Nephron progenitor cell (in vitro differentiated cells): ENCODE data around the gene FRMD1.

Source experiments
- DNase-seq: peaks from one replicate; pipeline ENCODE4 v3.0.0; 2021
- H3K27ac Mint-ChIP-seq: 2 replicates; pipeline ENCODE4 v1.8.0; 2021; ENCODE audit warnings: mild to moderate bottlenecking, moderate library complexity, mixed read lengths
- H3K27me3 Mint-ChIP-seq: 2 replicates; pipeline ENCODE4 v1.8.0; 2021; ENCODE audit warnings: mild to moderate bottlenecking, low read depth, mixed read lengths; ENCODE audit not compliant: poor library complexity
- H3K36me3 Mint-ChIP-seq: 2 replicates; pipeline ENCODE4 v1.8.0; 2021; ENCODE audit warnings: low read depth, mixed read lengths
- H3K4me1 Mint-ChIP-seq: 2 replicates; pipeline ENCODE4 v1.8.0; 2021; ENCODE audit warnings: mixed read lengths
- H3K4me3 Mint-ChIP-seq: 2 replicates; pipeline ENCODE4 v1.8.0; 2021; ENCODE audit warnings: mild to moderate bottlenecking, moderate library complexity, mixed read lengths
- H3K9me3 Mint-ChIP-seq: 2 replicates; pipeline ENCODE4 v1.8.0; 2021; ENCODE audit warnings: mild to moderate bottlenecking, moderate library complexity, mixed read lengths
- TF ChIP-seq, protein P1 (sequence below): fragments of 200-600 bp; sonication (generic); IDR thresholded peaks from 2 replicates; pipeline ENCODE4 v1.5.0; 2021; ENCODE audit warnings: antibody characterized with exemption

FRMD1 gene

DNA sequence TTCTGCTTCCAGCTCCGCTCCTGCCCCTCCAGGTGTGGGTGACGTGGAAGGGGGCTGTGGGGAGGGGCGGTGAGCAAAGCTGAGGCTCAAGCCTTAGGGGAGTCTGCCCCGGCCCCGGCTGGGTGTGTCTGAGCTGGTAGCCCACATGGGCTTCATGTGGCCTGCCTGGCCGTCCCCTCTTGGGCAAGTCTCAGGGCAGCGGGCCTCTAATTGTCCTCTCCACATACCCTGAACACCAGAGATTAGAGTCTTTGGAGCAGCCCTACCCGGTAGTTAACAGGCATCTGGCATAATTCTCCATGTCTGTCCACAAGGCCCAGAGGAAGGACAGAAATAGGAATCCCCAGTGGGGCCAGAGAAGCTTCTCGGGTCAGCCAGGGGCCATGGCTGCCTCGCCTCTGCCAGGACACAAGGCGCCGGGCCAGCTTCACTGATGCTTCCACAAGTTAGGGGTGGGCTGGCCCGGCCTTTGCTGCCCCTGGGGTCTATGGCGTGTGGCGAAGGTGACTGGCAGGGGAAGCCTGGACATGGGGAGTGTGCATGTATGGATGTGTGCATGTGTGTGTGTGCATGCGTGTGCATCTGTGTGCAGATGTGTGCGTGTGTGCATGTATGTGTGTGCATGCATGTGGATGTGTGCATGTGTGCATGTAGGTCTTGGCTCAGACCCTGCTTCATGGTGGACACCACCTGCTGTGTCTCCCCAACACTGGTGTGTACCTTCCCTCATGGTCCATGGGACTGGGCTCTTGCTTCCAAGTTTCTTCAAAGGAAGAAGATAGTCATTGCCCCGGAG, 24.0 kb downstream of the FRMD1 start:
- no peak for DNase-seq
- Mint-ChIP-seq H3K27me3 (peaks cover 9% of the 10 kb centered on the region), H3K36me3 (no peaks in the 10 kb centered on the region), H3K4me1 (peaks cover 29% of the 10 kb centered on the region), H3K27ac (no peak overlapping the region), H3K9me3 (no peaks in the 10 kb centered on the region), H3K4me3 (no peak overlapping the region)
- TF ChIP-seq, protein P1, sequence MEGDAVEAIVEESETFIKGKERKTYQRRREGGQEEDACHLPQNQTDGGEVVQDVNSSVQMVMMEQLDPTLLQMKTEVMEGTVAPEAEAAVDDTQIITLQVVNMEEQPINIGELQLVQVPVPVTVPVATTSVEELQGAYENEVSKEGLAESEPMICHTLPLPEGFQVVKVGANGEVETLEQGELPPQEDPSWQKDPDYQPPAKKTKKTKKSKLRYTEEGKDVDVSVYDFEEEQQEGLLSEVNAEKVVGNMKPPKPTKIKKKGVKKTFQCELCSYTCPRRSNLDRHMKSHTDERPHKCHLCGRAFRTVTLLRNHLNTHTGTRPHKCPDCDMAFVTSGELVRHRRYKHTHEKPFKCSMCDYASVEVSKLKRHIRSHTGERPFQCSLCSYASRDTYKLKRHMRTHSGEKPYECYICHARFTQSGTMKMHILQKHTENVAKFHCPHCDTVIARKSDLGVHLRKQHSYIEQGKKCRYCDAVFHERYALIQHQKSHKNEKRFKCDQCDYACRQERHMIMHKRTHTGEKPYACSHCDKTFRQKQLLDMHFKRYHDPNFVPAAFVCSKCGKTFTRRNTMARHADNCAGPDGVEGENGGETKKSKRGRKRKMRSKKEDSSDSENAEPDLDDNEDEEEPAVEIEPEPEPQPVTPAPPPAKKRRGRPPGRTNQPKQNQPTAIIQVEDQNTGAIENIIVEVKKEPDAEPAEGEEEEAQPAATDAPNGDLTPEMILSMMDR = no peak

DNA sequence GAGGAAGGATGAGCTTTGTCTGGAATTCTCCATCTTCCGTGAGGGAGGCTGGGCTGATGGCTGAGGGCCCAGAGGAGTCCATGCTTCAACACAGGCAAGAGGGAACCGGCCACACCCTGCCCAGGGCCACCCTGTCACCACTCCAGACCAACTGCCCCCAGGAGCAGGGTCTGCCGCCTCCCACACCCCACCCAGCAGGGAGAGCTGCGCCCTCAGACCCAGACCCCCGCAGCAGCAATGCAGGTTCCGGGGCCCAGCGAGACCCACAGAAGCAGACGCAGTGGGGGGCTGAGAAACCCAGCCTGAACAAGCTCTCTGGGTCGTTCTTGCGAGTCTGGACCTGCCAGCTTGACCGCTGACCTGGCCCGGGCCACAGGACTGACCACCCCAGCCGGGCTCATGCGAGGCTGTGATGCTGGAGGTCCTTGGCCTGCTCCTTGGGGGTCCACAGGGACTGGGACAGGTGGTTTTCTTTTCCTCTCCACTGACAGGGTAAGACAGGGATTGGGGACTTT, 25.0 kb downstream of the FRMD1 start:
- TF ChIP-seq, protein P1 = no peak
- H3K27ac Mint-ChIP-seq = no peak overlapping the region
- H3K36me3 Mint-ChIP-seq = no peaks in the 10 kb centered on the region
- H3K4me1 Mint-ChIP-seq = peaks cover 38% of the 10 kb centered on the region
- H3K4me3 Mint-ChIP-seq = no peak overlapping the region
- no peaks in the 10 kb centered on the region for H3K9me3 Mint-ChIP-seq
- DNase-seq = no peak
- peaks cover 9% of the 10 kb centered on the region for H3K27me3 Mint-ChIP-seq

DNA sequence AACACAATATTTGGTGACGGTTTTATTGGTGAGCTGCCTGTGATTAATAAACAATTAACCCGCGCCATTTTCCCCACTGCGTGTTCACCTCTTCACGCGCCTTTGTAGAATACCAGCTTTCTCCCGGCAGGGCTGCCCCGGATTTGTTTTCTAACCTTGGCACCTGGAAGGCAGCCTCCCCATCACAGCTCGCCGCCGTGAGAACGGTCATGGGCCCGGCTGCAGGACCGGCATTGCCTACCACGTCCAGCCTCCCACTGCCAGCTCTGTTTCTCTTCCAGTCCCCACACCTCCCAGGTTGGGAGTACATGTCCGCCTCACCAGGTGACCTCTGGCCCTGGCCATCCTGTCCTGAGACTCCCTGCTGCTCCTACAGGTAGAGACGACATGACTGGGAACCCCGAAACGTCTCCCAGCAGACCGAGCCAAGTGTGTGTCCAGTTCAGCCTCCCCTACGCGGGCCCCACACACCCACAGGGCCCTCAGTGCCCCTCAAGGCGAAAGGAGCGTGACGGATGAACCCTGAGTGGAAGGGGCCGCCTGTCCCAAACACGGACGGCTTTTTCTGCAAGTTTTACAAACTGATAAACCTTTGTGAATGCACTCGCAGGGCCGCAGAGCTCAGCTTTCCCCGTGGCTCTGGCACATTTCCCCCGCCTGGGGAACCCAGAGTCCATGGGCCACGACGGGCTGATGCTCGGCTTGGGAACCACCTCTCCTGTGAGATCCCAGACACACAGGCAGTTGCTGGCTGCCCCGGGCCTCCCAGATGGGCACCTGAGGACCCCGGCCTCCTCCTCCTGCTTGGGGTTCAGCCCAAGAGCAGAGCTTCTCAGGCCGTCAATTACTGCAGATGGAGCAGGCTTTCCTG, 25.7 kb downstream of the FRMD1 start:
- H3K27me3 Mint-ChIP-seq = peaks cover 9% of the 10 kb centered on the region
- no peak overlapping the region for H3K4me3 Mint-ChIP-seq

DNA sequence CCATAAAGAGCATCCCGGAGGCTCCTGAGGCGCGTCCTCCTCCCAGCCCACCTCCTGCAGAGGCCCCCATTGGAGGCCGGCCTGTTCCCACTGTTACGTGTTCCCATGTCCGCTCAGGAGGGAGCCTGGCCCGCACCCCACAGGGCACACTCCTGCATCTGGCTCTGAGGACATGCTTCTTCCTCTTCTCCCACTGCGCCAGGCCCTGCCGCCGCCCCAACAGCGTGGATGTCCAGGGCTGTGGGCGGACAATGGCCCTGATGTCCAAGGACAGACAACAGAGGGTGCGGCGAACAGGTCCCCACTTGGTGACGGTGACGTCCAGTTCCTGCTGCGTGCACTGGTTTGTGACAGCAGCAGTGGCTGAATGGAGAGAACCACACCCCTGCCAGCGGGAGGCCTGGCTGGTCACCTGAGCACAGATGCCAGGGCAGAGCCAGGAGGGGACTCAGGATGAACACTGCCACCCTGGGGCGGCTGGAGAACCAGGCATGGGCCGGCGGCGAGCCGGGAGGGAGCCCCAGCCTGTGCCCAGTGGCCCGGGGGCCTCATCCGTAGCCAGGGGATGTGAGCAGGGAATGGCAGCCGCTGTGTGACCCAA, 26.6 kb downstream of the FRMD1 start:
- DNase-seq = no peak
- peaks cover 34% of the 10 kb centered on the region for H3K4me1 Mint-ChIP-seq
- H3K4me3 Mint-ChIP-seq = no peak overlapping the region
- no peaks in the 10 kb centered on the region for H3K36me3 Mint-ChIP-seq
- H3K9me3 Mint-ChIP-seq = no peaks in the 10 kb centered on the region
- TF ChIP-seq, protein P1 = no peak
- peaks cover 9% of the 10 kb centered on the region for H3K27me3 Mint-ChIP-seq
- H3K27ac Mint-ChIP-seq = no peak overlapping the region

More for the DNA sequence above, 25.7 kb downstream of the FRMD1 start:
- TF ChIP-seq, protein P1 = no peak
- Mint-ChIP-seq H3K4me1 (peaks cover 37% of the 10 kb centered on the region), H3K36me3 (no peaks in the 10 kb centered on the region), H3K27ac (no peak overlapping the region), H3K9me3 (no peaks in the 10 kb centered on the region)
- no peak for DNase-seq

DNA sequence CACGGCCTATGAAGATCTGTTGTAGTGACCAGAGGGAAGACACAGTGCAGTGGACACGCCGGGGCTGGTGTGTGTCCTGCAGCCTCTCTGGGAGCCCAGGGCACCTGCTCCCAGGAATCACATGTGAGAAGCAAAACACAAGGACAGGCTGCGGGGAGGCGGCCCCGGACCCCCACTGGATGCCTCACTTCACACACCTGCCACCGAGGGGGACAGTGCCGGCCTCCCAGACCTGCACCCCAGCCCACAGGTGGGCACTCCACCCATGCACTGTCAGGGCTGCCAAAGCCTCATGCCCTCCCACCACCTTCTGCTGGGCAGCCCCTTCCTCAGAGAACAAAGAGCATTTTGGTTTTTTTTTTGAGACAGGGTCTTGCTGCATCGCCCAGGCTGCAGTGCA, 27.4 kb downstream of the FRMD1 start:
- no peaks in the 10 kb centered on the region for H3K9me3 Mint-ChIP-seq
- H3K27ac Mint-ChIP-seq = no peak overlapping the region
- peaks cover 12% of the 10 kb centered on the region for H3K27me3 Mint-ChIP-seq
- H3K4me3 Mint-ChIP-seq = no peak overlapping the region
- no peak for DNase-seq
- H3K36me3 Mint-ChIP-seq = no peaks in the 10 kb centered on the region
- peaks cover 34% of the 10 kb centered on the region for H3K4me1 Mint-ChIP-seq
- TF ChIP-seq, protein P1 = no peak
